SK-N-SH (cell line): Measurements from ENCODE around the gene EHBP1L1. TPM values are rescaled to one million over a fixed set of nuclear protein-coding genes. Genes with fewer than 3 reads are reported as not detected.

Source experiments
- CTCF ChIA-PET: fragments of 300-600, 350-600 bp; formaldehyde crosslinking; extraction: SDS; loops from one replicate; lab custom pipeline; 2021; lab: Yijun Ruan, JAX
- POLR2A ChIA-PET: fragments of 350-600 bp; sonication (Branson Sonifier 250); formaldehyde crosslinking; extraction: SDS; loops from one replicate; lab custom pipeline; 2020; ENCODE audit warnings: antibody characterized with exemption, inconsistent platforms; lab: Yijun Ruan, JAX
- DNase-seq: peaks from one replicate; pipeline ENCODE4 v3.0.0; 2012
- H2AFZ ChIP-seq: fragments of 200-600 bp; sonication (generic); 2 replicates; pipeline ENCODE4 v1.8.1; 2016; ENCODE audit warnings: antibody characterized with exemption, mild to moderate bottlenecking, low read depth
- H3F3A ChIP-seq: fragments of 200-600 bp; sonication (generic); replicated peaks from 2 replicates; pipeline ENCODE3; 2016; ENCODE audit warnings: antibody characterized with exemption, mild to moderate bottlenecking; ENCODE audit not compliant: insufficient read depth
- H3K27ac ChIP-seq, 2 experiments: fragments of 200-500 bp in 1 of 2; fragments of 200-600 bp in 1 of 2; sonication (Bioruptor generic) in 1 of 2; sonication (generic), shearing (Covaris generic) in 1 of 2; 2 replicates each; pipeline versions ENCODE4 v1.5.1 to v1.6.1; 2014 to 2016; ENCODE audit warnings: low read depth in 2 of 2, inconsistent platforms in 1 of 2, low read length in 1 of 2, mild to moderate bottlenecking in 1 of 2, mixed read lengths in 1 of 2
- H3K27me3 ChIP-seq: fragments of 200-600 bp; sonication (generic), shearing (Covaris generic); 2 replicates; pipeline ENCODE4 v1.6.1; 2016; ENCODE audit warnings: mixed run types; ENCODE audit not compliant: insufficient read depth
- H3K36me3 ChIP-seq, 2 experiments: fragments of 200-500 bp in 1 of 2; fragments of 200-600 bp in 1 of 2; sonication (Bioruptor generic) in 1 of 2; sonication (generic) in 1 of 2; replicated peaks in 1 of 2; 2 replicates each; pipeline versions ENCODE3 to v1.5.1; 2014 to 2016; ENCODE audit warnings: low read length in 1 of 2, mild to moderate bottlenecking in 1 of 2; ENCODE audit not compliant: insufficient read depth in 2 of 2, control insufficient read depth in 1 of 2
- H3K4me1 ChIP-seq, 2 experiments: fragments of 200-500 bp in 1 of 2; fragments of 200-600 bp in 1 of 2; sonication (Bioruptor generic) in 1 of 2; sonication (generic), shearing (Covaris generic) in 1 of 2; 2 replicates each; pipeline versions ENCODE4 v1.5.1 to v1.6.1; 2014 to 2016; ENCODE audit warnings: low read depth in 1 of 2, low read length in 1 of 2, mixed run types in 1 of 2; ENCODE audit not compliant: insufficient read depth in 2 of 2, control insufficient read depth in 1 of 2
- H3K4me2 ChIP-seq: fragments of 200-600 bp; sonication (generic), shearing (Covaris generic); 2 replicates; pipeline ENCODE4 v1.6.1; 2017; ENCODE audit warnings: mixed run types
- H3K4me3 ChIP-seq, 2 experiments: fragments of 200-500 bp in 1 of 2; fragments of 200-600 bp in 1 of 2; sonication (Bioruptor generic) in 1 of 2; sonication (generic), shearing (Covaris generic) in 1 of 2; 2 replicates each; pipeline versions ENCODE4 v1.5.1 to v1.8.1; 2014 to 2016; ENCODE audit warnings: low read depth in 2 of 2, inconsistent platforms in 1 of 2, low read length in 1 of 2, mild to moderate bottlenecking in 1 of 2, mixed read lengths in 1 of 2, moderate library complexity in 1 of 2
- H3K79me2 ChIP-seq: fragments of 200-600 bp; sonication (generic); 2 replicates; pipeline ENCODE4 v1.8.1; 2017; ENCODE audit warnings: mild to moderate bottlenecking; ENCODE audit not compliant: insufficient read depth
- H3K9ac ChIP-seq: fragments of 200-600 bp; sonication (generic); 2 replicates; pipeline ENCODE4 v1.6.1; 2017; ENCODE audit warnings: mixed run types
- H3K9me2 ChIP-seq: fragments of 200-600 bp; sonication (generic); 2 replicates; pipeline ENCODE4 v1.6.1; 2017; ENCODE audit warnings: mixed run types
- H3K9me3 ChIP-seq: fragments of 200-600 bp; sonication (generic); 2 replicates; pipeline ENCODE4 v1.6.1; 2017; ENCODE audit warnings: mixed run types, mild to moderate bottlenecking, moderate library complexity
- H4K20me1 ChIP-seq: fragments of 200-600 bp; sonication (generic); 2 replicates; pipeline ENCODE4 v1.6.1; 2017; ENCODE audit warnings: mild to moderate bottlenecking, mixed run types; ENCODE audit not compliant: insufficient read depth
- FOXJ3 ChIP-seq: sonication (generic); formaldehyde crosslinking; IDR thresholded peaks from 2 replicates; pipeline ENCODE4 v1.5.1; 2020; ENCODE audit warnings: mild to moderate bottlenecking, missing genetic modification reagents
- FOXM1 ChIP-seq: IDR thresholded peaks from 2 replicates; pipeline ENCODE4 v1.4.0; 2012; ENCODE audit warnings: low read depth, mild to moderate bottlenecking
- NFIC ChIP-seq: IDR thresholded peaks from 2 replicates; pipeline ENCODE4 v1.4.0; 2012; ENCODE audit warnings: borderline replicate concordance
- RCOR1 ChIP-seq: fragments of 150-350 bp; IDR thresholded peaks from 2 replicates; pipeline ENCODE4 v1.6.1; 2017; ENCODE audit warnings: antibody characterized with exemption, low read length
- REST ChIP-seq: IDR thresholded peaks from 2 replicates; pipeline ENCODE4 v1.6.1; 2012; ENCODE audit warnings: mild to moderate bottlenecking, low read depth, low read length, moderate library complexity
- TEAD4 ChIP-seq: IDR thresholded peaks from 2 replicates; pipeline ENCODE4 v1.4.0; 2012; ENCODE audit warnings: mild to moderate bottlenecking, borderline replicate concordance; ENCODE audit not compliant: insufficient read depth
- USF1 ChIP-seq: IDR thresholded peaks from 2 replicates; pipeline ENCODE4 v1.4.0; 2012; ENCODE audit warnings: low read depth, borderline replicate concordance
- USF2 ChIP-seq: fragments of 150-350 bp; IDR thresholded peaks from 2 replicates; pipeline ENCODE4 v1.6.1; 2017; ENCODE audit warnings: antibody characterized with exemption, low read length, low read depth, borderline replicate concordance
- WGBS: methylation state at CpG from one replicate; pipeline ENCODE4 v1.1.6; 2017; ENCODE audit warnings: low lambda C conversion rate; 5-methylcytosine and 5-hydroxymethylcytosine counted together
- polyA plus RNA-seq, 3 experiments: library from polyadenylated mRNA; depleted of rRNA; stranded (reverse); fragments of >200 nt; gene quantifications; 2 replicates each; pipeline ENCODE4 v1.2.3, GENCODE V29; 2012

Gene EHBP1L1
- polyA plus RNA-seq, 1 of the 3 experiments (the other 2 are of a cell fraction), result 48.7 TPM

- Histone ChIP-seq H3K27me3 (no peaks in the 10 kb centered on the region), H3F3A (peaks cover 54% of the 10 kb centered on the region), H3K4me3 (no peak overlapping the region), H3K79me2 (no peaks in the 10 kb centered on the region), H2AFZ (no peak overlapping the region), H3K4me2 (no peak overlapping the region), H3K36me3 (peaks cover 0 to 41% of the 10 kb centered on the region in 2 experiments), H3K27ac (no peak overlapping the region), H4K20me1 (peaks cover 20% of the 10 kb centered on the region), H3K9me2 (no peaks in the 10 kb centered on the region), H3K9me3 (no peaks in the 10 kb centered on the region), H3K4me1 (peaks cover 4 to 12% of the 10 kb centered on the region in 2 experiments; a peak in 1 of 4 replicates), H3K9ac (no peak overlapping the region)
- ChIA-PET CTCF (interaction anchor here (0.7 to 13.1 kb wide), 6 partner anchors 11 to 56 kb away, joined by 3 to 295 read pairs (median 5); partner anchors contain the start of genes EHBP1L1, FAM89B, SCYL1 and ZNRD2), POLR2A (interaction anchor here (1.0 to 1.3 kb wide), 2 partner anchors 20 to 32 kb away, joined by 3 read pairs; partner anchors contain the start of genes LTBP3 and ZNRD2)
- DNase-seq, result no peak
- 95% methylated on average over 33 of the region's 43 CpGs for WGBS
- TF ChIP-seq RCOR1, result no peak
- TF ChIP-seq TEAD4, result no peak
- TF ChIP-seq FOXM1, result no peak
Observed at GRCh38 chr11:65538232-65538914, 37.5 kb upstream of the EHBP1L1 start.

- Histone ChIP-seq H3K9me2 (no peaks in the 10 kb centered on the region), H3K9me3 (no peaks in the 10 kb centered on the region), H3K4me2 (no peak overlapping the region), H3K36me3 (peaks cover 0 to 44% of the 10 kb centered on the region in 2 experiments), H3K27ac (no peak overlapping the region), H3K4me3 (no peak overlapping the region), H4K20me1 (peaks cover 20% of the 10 kb centered on the region), H3K9ac (no peak overlapping the region), H3K4me1 (peaks cover 4 to 12% of the 10 kb centered on the region in 2 experiments; a peak in 1 of 4 replicates), H2AFZ (no peak overlapping the region), H3K27me3 (no peaks in the 10 kb centered on the region), H3K79me2 (no peaks in the 10 kb centered on the region), H3F3A (peaks cover 48% of the 10 kb centered on the region)
- ChIA-PET POLR2A (interaction anchor here (1.0 to 1.3 kb wide), 3 partner anchors 14 to 31 kb away, joined by 3 to 6 read pairs (median 3); partner anchors contain the start of genes LTBP3, SCYL1 and ZNRD2), CTCF (interaction anchor here (0.7 to 13.1 kb wide), 12 partner anchors 12 to 176 kb away, joined by 3 to 295 read pairs (median 18); partner anchors contain the start of genes EHBP1L1, FAM89B, KCNK7 and SCYL1)
- TF ChIP-seq NFIC, result no peak
- no peak for TF ChIP-seq USF1
- no peak for TF ChIP-seq FOXJ3 (CRISPR knock-in tag)
- no peak for TF ChIP-seq FOXM1
- no peak for TF ChIP-seq USF2
- TF ChIP-seq REST, result no peak
- DNase-seq, result no peak
- 96% methylated on average over 83 of the region's 92 CpGs for WGBS
Observed at GRCh38 chr11:65538915-65539743, 36.7 kb upstream of the EHBP1L1 start.
